HG02840 (cell line): ENCODE results near the gene PDPR.
A peak's percentile ranks its signal among the peaks of the same experiment; 100 is the strongest.
"Not testable (repeated sequence)": the region's sequence is repeated elsewhere in the genome, so short reads cannot be mapped to it uniquely, and the experiment has no call there.

Source experiments
- ATAC-seq: cut with Tn5 transposase; IDR thresholded peaks from one replicate; pipeline ENCODE4 v1.9.1; 2021; ENCODE audit warnings: mild to moderate bottlenecking, moderate library complexity, moderate number of reproducible peaks; ENCODE audit not compliant: unreplicated experiment, low FRiP score

Gene PDPR

GRCh38 chr16:70113982-70114826 lies at the start of gene PDPR:
Gene PDPR, plus strand, starts transcription at chr16:70114332. Its CDS starts 6,161 bp downstream, at chr16:70120493.
- ATAC-seq: peak; percentile 94

- ATAC-seq: peak; percentile 10
Measured at GRCh38 chr16:70064841-70065370, 49.2 kb upstream of the PDPR start.

GRCh38 chr16:70065376-70065745 lies 48.8 kb upstream of the PDPR start:
- ATAC-seq: peak; percentile 24

GRCh38 chr16:70065746-70066658 lies 48.1 kb upstream of the PDPR start:
- ATAC-seq: peak; percentile 92

GRCh38 chr16:70066751-70067150 lies 47.4 kb upstream of the PDPR start:
- ATAC-seq: not testable (repeated sequence)

GRCh38 chr16:70079081-70079480 lies 35.1 kb upstream of the PDPR start:
- not testable (repeated sequence) for ATAC-seq

GRCh38 chr16:70081219-70081618 lies 32.9 kb upstream of the PDPR start:
- ATAC-seq: not testable (repeated sequence)

- ATAC-seq: not testable (repeated sequence)
Measured at GRCh38 chr16:70083931-70084330, 30.2 kb upstream of the PDPR start.

GRCh38 chr16:70088160-70088559 lies 26.0 kb upstream of the PDPR start:
- not testable (repeated sequence) for ATAC-seq

GRCh38 chr16:70088877-70089276 lies 25.3 kb upstream of the PDPR start:
- ATAC-seq: not testable (repeated sequence)

GRCh38 chr16:70089289-70089688 lies 24.8 kb upstream of the PDPR start:
- ATAC-seq: not testable (repeated sequence)

GRCh38 chr16:70091104-70091503 lies 23.0 kb upstream of the PDPR start:
- ATAC-seq: not testable (repeated sequence)

GRCh38 chr16:70094096-70094495 lies 20.0 kb upstream of the PDPR start:
- not testable (repeated sequence) for ATAC-seq

- ATAC-seq: not testable (repeated sequence)
Measured at GRCh38 chr16:70109583-70110279, 4.4 kb upstream of the PDPR start.

GRCh38 chr16:70112162-70112561 lies 2.0 kb upstream of the PDPR start:
- ATAC-seq: not testable (repeated sequence)

GRCh38 chr16:70113599-70113981 lies 542 bp upstream of the PDPR start:
- peak; percentile 27 for ATAC-seq

- ATAC-seq: not testable (repeated sequence)
Measured at GRCh38 chr16:70118354-70118753, 4.2 kb downstream of the PDPR start.

GRCh38 chr16:70118776-70119175 lies 4.6 kb downstream of the PDPR start:
- not testable (repeated sequence) for ATAC-seq

GRCh38 chr16:70120398-70120797 lies 6.3 kb downstream of the PDPR start:
- not testable (repeated sequence) for ATAC-seq

- not testable (repeated sequence) for ATAC-seq
Measured at GRCh38 chr16:70123822-70124221, 9.7 kb downstream of the PDPR start.
